ENCODE data around the gene DSEL. TPM values are rescaled to one million over a fixed set of nuclear protein-coding genes. Genes with fewer than 3 reads are reported as not detected.

DSEL gene
- total RNA-seq, 3 donors from 2014 or later, result 1.0 to 5.7 (median 2.1) TPM

GRCh38 chr18:67500522-67501205, 15.9 kb downstream of the DSEL start:
- intact Hi-C loops (cut with DNase I, micrococcal nuclease), result no loop called here
- no peaks in the 10 kb centered on the region for H3K36me3 ChIP-seq (ENCODE audit: low read depth)
- H3K9me3 ChIP-seq, result no peaks in the 10 kb centered on the region
- no peak for TF ChIP-seq CTCF (IDR thresholded peaks at IDR 0.05)
- H3K4me1 ChIP-seq (ENCODE audit: low read depth), result no peaks in the 10 kb centered on the region
- DNase-seq, result no peak
- H3K4me3 ChIP-seq, result no peak overlapping the region
- ATAC-seq, result no peak

- Histone ChIP-seq H3K4me3 (no peak overlapping the region), H3K4me1 (ENCODE audit: low read depth) (no peaks in the 10 kb centered on the region), H3K9me3 (no peaks in the 10 kb centered on the region), H3K36me3 (ENCODE audit: low read depth) (no peaks in the 10 kb centered on the region)
- intact Hi-C loops (cut with DNase I, micrococcal nuclease), result no loop called here
- no peak for TF ChIP-seq CTCF (IDR thresholded peaks at IDR 0.05)
- no peak for ATAC-seq
- DNase-seq, result no peak
Measured at GRCh38 chr18:67496469-67496868, 20.1 kb downstream of the DSEL start.

- intact Hi-C loops (cut with DNase I, micrococcal nuclease), result no loop called here
Measured at GRCh38 chr18:67486534-67486933, 30.0 kb downstream of the DSEL start.

GRCh38 chr18:67485655-67486054, 30.9 kb downstream of the DSEL start:
- no peak for TF ChIP-seq CTCF (IDR thresholded peaks at IDR 0.05)
- Histone ChIP-seq H3K4me1 (ENCODE audit: low read depth) (no peaks in the 10 kb centered on the region), H3K9me3 (no peaks in the 10 kb centered on the region), H3K36me3 (ENCODE audit: low read depth) (no peaks in the 10 kb centered on the region), H3K4me3 (no peak overlapping the region)
- ATAC-seq (no peak), DNase-seq (no peak)
- intact Hi-C loops (cut with DNase I, micrococcal nuclease), result no loop called here

More at GRCh38 chr18:67486534-67486933, 30.0 kb downstream of the DSEL start:
- no peak overlapping the region for H3K4me3 ChIP-seq
- TF ChIP-seq CTCF (IDR thresholded peaks at IDR 0.05), result no peak
- no peaks in the 10 kb centered on the region for H3K36me3 ChIP-seq (ENCODE audit: low read depth)
- no peaks in the 10 kb centered on the region for H3K4me1 ChIP-seq (ENCODE audit: low read depth)
- DNase-seq (no peak), ATAC-seq (no peak)
- no peaks in the 10 kb centered on the region for H3K9me3 ChIP-seq

- no peaks in the 10 kb centered on the region for H3K36me3 ChIP-seq (ENCODE audit: low read depth)
- ATAC-seq, result no peak
- TF ChIP-seq CTCF (IDR thresholded peaks at IDR 0.05), result no peak
- H3K9me3 ChIP-seq, result no peaks in the 10 kb centered on the region
- intact Hi-C loops (cut with DNase I, micrococcal nuclease), result no loop called here
- DNase-seq, result no peak
- H3K4me3 ChIP-seq, result no peak overlapping the region
- no peaks in the 10 kb centered on the region for H3K4me1 ChIP-seq (ENCODE audit: low read depth)
Measured at GRCh38 chr18:67484458-67484857, 32.1 kb downstream of the DSEL start.

- no peaks in the 10 kb centered on the region for H3K9me3 ChIP-seq
- H3K4me1 ChIP-seq (ENCODE audit: low read depth), result no peaks in the 10 kb centered on the region
- DNase-seq, result no peak
- ATAC-seq, result no peak
- no peak overlapping the region for H3K4me3 ChIP-seq
- intact Hi-C loops (cut with DNase I, micrococcal nuclease), result no loop called here
- no peaks in the 10 kb centered on the region for H3K36me3 ChIP-seq (ENCODE audit: low read depth)
- TF ChIP-seq CTCF (IDR thresholded peaks at IDR 0.05), result no peak
Measured at GRCh38 chr18:67483952-67484351, 32.6 kb downstream of the DSEL start.

Data from mucosa of descending colon (tissue), 3 donors.